ENCODE results near the gene CCBE1. TPM values are rescaled to one million over a fixed set of nuclear protein-coding genes. Genes with fewer than 3 reads are reported as not detected.

Gene CCBE1
- total and polyA plus RNA-seq, 4 donors, result 3.4 to 59.0 (median 21.9) TPM

DNA sequence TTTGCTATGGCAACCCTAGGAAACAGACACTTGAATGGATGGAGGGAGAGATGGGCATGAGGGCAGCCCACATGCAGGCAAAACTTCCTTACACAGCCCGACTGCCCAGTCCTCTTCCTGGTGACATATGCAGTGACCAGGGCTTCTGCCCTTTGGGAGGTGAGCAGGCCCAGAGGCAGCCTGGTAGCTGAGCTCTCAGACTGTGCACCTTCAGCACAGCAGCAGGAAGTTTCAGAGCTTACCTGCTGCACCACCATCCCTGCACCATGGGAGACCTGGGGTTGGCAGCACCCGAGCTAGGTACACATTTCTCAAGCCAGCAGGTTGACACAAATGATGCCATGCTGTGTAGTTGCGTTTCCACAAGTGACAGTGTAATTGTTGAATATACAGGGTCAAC, 240.6 kb downstream of the CCBE1 start:
- no peaks in the 10 kb centered on the region for H3K9me3 ChIP-seq (ENCODE audit: control insufficient read depth in 4 of 4, insufficient read depth in 3 of 4, low read length in 3 of 4)
- H3K4me3 ChIP-seq, result no peak overlapping the region
- ATAC-seq (ENCODE audit: insufficient read depth, low FRiP score) (no peak), DNase-seq (no peak)
- H3K9ac ChIP-seq (ENCODE audit: insufficient read depth in 1 of 2, low read length in 2 of 2), result no peak overlapping the region
- no peak overlapping the region for H3K27ac ChIP-seq (ENCODE audit: low read depth in 1 of 2, low read length in 1 of 2)
- TF ChIP-seq, protein P1, sequence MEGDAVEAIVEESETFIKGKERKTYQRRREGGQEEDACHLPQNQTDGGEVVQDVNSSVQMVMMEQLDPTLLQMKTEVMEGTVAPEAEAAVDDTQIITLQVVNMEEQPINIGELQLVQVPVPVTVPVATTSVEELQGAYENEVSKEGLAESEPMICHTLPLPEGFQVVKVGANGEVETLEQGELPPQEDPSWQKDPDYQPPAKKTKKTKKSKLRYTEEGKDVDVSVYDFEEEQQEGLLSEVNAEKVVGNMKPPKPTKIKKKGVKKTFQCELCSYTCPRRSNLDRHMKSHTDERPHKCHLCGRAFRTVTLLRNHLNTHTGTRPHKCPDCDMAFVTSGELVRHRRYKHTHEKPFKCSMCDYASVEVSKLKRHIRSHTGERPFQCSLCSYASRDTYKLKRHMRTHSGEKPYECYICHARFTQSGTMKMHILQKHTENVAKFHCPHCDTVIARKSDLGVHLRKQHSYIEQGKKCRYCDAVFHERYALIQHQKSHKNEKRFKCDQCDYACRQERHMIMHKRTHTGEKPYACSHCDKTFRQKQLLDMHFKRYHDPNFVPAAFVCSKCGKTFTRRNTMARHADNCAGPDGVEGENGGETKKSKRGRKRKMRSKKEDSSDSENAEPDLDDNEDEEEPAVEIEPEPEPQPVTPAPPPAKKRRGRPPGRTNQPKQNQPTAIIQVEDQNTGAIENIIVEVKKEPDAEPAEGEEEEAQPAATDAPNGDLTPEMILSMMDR (IDR thresholded peaks at IDR 0.05; ENCODE audit: control extremely low read depth, extremely low read depth), result no peak
- H3K4me1 ChIP-seq (ENCODE audit: control insufficient read depth in 5 of 5, insufficient read depth in 5 of 5, low read length in 5 of 5), result peaks cover 0 to 31% (median 0%) of the 10 kb centered on the region in 5 donors
- peaks cover 0 to 30% (median 9%) of the 10 kb centered on the region in 4 donors for H3K36me3 ChIP-seq (ENCODE audit: control insufficient read depth in 4 of 4, insufficient read depth in 4 of 4, low read length in 4 of 4)
- no peaks in the 10 kb centered on the region for H3K27me3 ChIP-seq (ENCODE audit: control insufficient read depth in 3 of 3, insufficient read depth in 3 of 3, low read length in 2 of 3)
- WGBS, 2 donors, result 68 to 78% methylated on average over 3 of the region's 3 CpGs

DNA sequence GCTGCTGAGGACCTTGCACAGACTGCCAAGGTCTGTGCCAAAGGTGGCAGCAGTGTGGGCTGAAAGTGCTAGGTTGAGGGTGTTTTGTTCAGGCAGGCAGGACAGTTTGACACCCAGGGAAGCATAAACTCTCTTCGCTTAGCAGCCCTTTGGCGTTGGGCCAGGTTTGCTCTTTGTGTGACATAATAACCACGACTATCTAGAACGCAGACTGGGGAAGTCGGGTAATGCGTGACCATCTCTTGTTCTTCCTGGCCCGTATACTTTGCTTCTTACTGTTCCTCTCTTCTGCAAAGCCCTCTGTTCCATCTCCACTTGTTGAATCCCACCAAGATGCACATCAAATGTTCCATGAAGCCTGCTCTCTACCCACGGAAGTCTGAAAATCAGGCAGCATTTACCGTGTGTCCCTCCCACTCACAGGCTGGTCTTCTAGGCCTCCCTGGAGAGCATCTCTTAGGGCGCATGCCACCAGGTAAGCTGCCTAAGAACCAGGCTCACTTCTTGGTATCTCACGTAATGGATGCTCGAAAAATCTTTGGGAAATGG, 241.4 kb downstream of the CCBE1 start:
- WGBS, 2 donors, result 66% methylated on average over 12 of the region's 12 CpGs
- TF ChIP-seq, protein P1 (IDR thresholded peaks at IDR 0.05; ENCODE audit: control extremely low read depth, extremely low read depth), result no peak
- ATAC-seq (ENCODE audit: insufficient read depth, low FRiP score), result no peak

DNA sequence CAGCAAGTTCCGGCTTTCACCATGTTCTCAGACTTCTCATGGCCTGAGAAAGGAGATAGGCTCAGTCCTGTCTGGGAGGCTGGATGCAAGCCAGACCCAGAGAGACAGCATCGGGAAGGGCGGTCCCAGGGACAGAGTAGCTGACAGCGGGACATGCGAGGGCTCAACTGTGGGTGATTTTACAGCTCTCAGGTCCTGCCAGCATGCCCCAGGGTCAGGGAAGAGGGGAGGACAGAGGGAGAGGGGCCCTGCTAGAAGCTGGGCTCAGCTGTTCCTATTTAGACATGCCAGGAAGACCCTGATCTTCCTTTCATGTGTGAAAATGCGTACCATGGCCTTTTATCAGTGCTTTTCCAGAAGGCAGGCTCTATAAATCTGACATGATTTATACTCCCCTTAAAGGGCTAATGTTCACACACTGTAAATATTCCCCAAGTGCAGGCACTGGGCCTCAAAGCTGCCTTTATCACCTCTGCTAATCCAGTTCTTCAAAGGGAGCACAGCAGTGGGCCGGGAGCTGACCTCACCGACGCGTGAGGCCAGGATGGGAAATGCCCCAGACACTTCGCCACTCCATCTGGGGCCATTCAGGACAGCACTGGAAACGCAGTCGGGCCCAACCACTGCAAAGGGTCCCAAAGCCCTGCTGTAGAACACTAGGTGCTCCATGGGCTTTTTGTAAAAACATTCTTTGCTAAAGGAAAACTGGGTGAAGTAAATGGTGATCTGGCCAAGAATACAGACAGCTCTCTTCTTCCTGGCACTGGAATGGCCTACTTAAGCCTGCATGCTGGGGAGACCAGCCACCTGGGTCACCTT, 242.1 kb downstream of the CCBE1 start:
- no peak overlapping the region for H3K4me3 ChIP-seq
- 52 to 58% methylated on average over 13 of the region's 13 CpGs for WGBS, 2 donors
- no peaks in the 10 kb centered on the region for H3K9me3 ChIP-seq (ENCODE audit: control insufficient read depth in 4 of 4, insufficient read depth in 3 of 4, low read length in 3 of 4)
- H3K27ac ChIP-seq (ENCODE audit: low read depth in 1 of 2, low read length in 1 of 2), result no peak overlapping the region
- ATAC-seq (ENCODE audit: insufficient read depth, low FRiP score) (no peak), DNase-seq (peak; percentile 72 to 73 (median 73))
- H3K9ac ChIP-seq (ENCODE audit: insufficient read depth in 1 of 2, low read length in 2 of 2), result no peak overlapping the region
- H3K27me3 ChIP-seq (ENCODE audit: control insufficient read depth in 3 of 3, insufficient read depth in 3 of 3, low read length in 2 of 3), result no peaks in the 10 kb centered on the region
- H3K4me1 ChIP-seq (ENCODE audit: control insufficient read depth in 5 of 5, insufficient read depth in 5 of 5, low read length in 5 of 5), result peaks cover 0 to 24% (median 0%) of the 10 kb centered on the region in 5 donors
- H3K36me3 ChIP-seq (ENCODE audit: control insufficient read depth in 4 of 4, insufficient read depth in 4 of 4, low read length in 4 of 4), result peaks cover 0 to 27% (median 9%) of the 10 kb centered on the region in 4 donors
- TF ChIP-seq, protein P1 (IDR thresholded peaks at IDR 0.05; ENCODE audit: control extremely low read depth, extremely low read depth), result no peak

More for the DNA sequence above, 241.4 kb downstream of the CCBE1 start:
- H3K27ac ChIP-seq (ENCODE audit: low read depth in 1 of 2, low read length in 1 of 2), result no peak overlapping the region
- H3K4me3 ChIP-seq, result no peak overlapping the region
- peak; percentile 66 to 78 (median 70) for DNase-seq
- H3K9ac ChIP-seq (ENCODE audit: insufficient read depth in 1 of 2, low read length in 2 of 2), result no peak overlapping the region
- no peaks in the 10 kb centered on the region for H3K9me3 ChIP-seq (ENCODE audit: control insufficient read depth in 4 of 4, insufficient read depth in 3 of 4, low read length in 3 of 4)
- peaks cover 0 to 27% (median 9%) of the 10 kb centered on the region in 4 donors for H3K36me3 ChIP-seq (ENCODE audit: control insufficient read depth in 4 of 4, insufficient read depth in 4 of 4, low read length in 4 of 4)
- H3K4me1 ChIP-seq (ENCODE audit: control insufficient read depth in 5 of 5, insufficient read depth in 5 of 5, low read length in 5 of 5), result peaks cover 0 to 29% (median 0%) of the 10 kb centered on the region in 5 donors
- H3K27me3 ChIP-seq (ENCODE audit: control insufficient read depth in 3 of 3, insufficient read depth in 3 of 3, low read length in 2 of 3), result no peaks in the 10 kb centered on the region
